ENCODE data around the gene STH. TPM values are rescaled to one million over a fixed set of nuclear protein-coding genes. Genes with fewer than 3 reads are reported as not detected.

STH gene
- polyA plus RNA-seq, 1 experiment: not detected

DNA sequence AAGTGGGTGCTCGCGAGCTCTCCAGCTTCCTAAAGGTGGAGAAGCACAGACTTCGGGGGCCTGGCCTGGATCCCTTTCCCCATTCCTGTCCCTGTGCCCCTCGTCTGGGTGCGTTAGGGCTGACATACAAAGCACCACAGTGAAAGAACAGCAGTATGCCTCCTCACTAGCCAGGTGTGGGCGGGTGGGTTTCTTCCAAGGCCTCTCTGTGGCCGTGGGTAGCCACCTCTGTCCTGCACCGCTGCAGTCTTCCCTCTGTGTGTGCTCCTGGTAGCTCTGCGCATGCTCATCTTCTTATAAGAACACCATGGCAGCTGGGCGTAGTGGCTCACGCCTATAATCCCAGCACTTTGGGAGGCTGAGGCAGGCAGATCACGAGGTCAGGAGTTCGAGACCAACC lies 1.9 kb upstream of the STH start:
- Histone ChIP-seq H3K4me3 (ENCODE audit: low read depth, low read length) (no peak overlapping the region), H3K27ac (ENCODE audit: low read depth, low read length) (no peak overlapping the region), H3K9me3 (ENCODE audit: control insufficient read depth, insufficient read depth, low read length) (no peaks in the 10 kb centered on the region), H3K27me3 (ENCODE audit: control insufficient read depth, insufficient read depth, low read length) (peaks cover 13% of the 10 kb centered on the region)
- CTCF ChIA-PET: no interaction called here
- TF ChIP-seq, protein P1, sequence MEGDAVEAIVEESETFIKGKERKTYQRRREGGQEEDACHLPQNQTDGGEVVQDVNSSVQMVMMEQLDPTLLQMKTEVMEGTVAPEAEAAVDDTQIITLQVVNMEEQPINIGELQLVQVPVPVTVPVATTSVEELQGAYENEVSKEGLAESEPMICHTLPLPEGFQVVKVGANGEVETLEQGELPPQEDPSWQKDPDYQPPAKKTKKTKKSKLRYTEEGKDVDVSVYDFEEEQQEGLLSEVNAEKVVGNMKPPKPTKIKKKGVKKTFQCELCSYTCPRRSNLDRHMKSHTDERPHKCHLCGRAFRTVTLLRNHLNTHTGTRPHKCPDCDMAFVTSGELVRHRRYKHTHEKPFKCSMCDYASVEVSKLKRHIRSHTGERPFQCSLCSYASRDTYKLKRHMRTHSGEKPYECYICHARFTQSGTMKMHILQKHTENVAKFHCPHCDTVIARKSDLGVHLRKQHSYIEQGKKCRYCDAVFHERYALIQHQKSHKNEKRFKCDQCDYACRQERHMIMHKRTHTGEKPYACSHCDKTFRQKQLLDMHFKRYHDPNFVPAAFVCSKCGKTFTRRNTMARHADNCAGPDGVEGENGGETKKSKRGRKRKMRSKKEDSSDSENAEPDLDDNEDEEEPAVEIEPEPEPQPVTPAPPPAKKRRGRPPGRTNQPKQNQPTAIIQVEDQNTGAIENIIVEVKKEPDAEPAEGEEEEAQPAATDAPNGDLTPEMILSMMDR (IDR thresholded peaks at IDR 0.05; ENCODE audit: low read depth, low read length): no peak
- no peak for DNase-seq (ENCODE audit: low read depth, low spot score)
- POLR2A ChIA-PET: no interaction called here

DNA sequence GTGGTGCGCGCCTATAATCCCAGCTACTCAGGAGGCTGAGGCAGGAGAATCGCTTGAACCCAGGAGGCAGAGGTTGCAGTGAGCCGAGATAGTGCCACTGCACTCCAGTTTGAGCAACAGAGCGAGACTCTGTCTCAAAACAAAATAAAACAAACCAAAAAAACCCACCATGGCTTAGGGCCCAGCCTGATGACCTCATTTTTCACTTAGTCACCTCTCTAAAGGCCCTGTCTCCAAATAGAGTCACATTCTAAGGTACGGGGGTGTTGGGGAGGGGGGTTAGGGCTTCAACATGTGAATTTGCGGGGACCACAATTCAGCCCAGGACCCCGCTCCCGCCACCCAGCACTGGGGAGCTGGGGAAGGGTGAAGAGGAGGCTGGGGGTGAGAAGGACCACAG lies 1.4 kb upstream of the STH start:
- POLR2A ChIA-PET: no interaction called here
- TF ChIP-seq, protein P1 (IDR thresholded peaks at IDR 0.05; ENCODE audit: low read depth, low read length): no peak

DNA sequence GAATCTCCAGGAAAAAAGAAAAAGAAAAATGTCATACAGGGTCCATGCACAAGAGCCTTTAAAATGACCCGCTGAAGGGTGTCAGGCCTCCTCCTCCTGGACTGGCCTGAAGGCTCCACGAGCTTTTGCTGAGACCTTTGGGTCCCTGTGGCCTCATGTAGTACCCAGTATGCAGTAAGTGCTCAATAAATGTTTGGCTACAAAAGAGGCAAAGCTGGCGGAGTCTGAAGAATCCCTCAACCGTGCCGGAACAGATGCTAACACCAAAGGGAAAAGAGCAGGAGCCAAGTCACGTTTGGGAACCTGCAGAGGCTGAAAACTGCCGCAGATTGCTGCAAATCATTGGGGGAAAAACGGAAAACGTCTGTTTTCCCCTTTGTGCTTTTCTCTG lies 845 bp downstream of the STH start:
- ChIA-PET CTCF (interaction anchor here (1.7 to 5.7 kb wide), 2 partner anchors 211 to 261 kb away, joined by 5 to 116 read pairs; no protein-coding TSS in a partner anchor), POLR2A (no interaction called here)
- TF ChIP-seq, protein P1 (IDR thresholded peaks at IDR 0.05; ENCODE audit: low read depth, low read length): no peak
- no peak for DNase-seq (ENCODE audit: low read depth, low spot score)
- Histone ChIP-seq H3K4me3 (ENCODE audit: low read depth, low read length) (no peak overlapping the region), H3K27me3 (ENCODE audit: control insufficient read depth, insufficient read depth, low read length) (peaks cover 13% of the 10 kb centered on the region), H3K27ac (ENCODE audit: low read depth, low read length) (no peak overlapping the region), H3K9me3 (ENCODE audit: control insufficient read depth, insufficient read depth, low read length) (no peaks in the 10 kb centered on the region; the same call in 1 of the 2 replicates)

More for the DNA sequence above, 1.4 kb upstream of the STH start:
- H3K27me3 ChIP-seq (ENCODE audit: control insufficient read depth, insufficient read depth, low read length): peaks cover 13% of the 10 kb centered on the region
- no peak overlapping the region for H3K4me3 ChIP-seq (ENCODE audit: low read depth, low read length)
- no peak overlapping the region for H3K27ac ChIP-seq (ENCODE audit: low read depth, low read length)
- CTCF ChIA-PET: interaction anchor here (1.0 to 1.1 kb wide), 2 partner anchors 49 to 215 kb away, joined by 3 to 7 read pairs; no protein-coding TSS in a partner anchor
- no peaks in the 10 kb centered on the region for H3K9me3 ChIP-seq (ENCODE audit: control insufficient read depth, insufficient read depth, low read length)
- no peak for DNase-seq (ENCODE audit: low read depth, low spot score)

DNA sequence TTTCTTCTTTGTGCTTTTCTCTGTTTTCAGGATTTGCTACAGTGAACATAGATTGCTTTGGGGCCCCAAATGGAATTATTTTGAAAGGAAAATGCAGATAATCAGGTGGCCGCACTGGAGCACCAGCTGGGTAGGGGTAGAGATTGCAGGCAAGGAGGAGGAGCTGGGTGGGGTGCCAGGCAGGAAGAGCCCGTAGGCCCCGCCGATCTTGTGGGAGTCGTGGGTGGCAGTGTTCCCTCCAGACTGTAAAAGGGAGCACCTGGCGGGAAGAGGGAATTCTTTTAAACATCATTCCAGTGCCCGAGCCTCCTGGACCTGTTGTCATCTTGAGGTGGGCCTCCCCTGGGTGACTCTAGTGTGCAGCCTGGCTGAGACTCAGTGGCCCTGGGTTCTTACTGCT lies 1.2 kb downstream of the STH start:
- Histone ChIP-seq H3K27ac (ENCODE audit: low read depth, low read length) (no peak overlapping the region), H3K4me3 (ENCODE audit: low read depth, low read length) (no peak overlapping the region), H3K9me3 (ENCODE audit: control insufficient read depth, insufficient read depth, low read length) (no peaks in the 10 kb centered on the region; the same call in 1 of the 2 replicates), H3K27me3 (ENCODE audit: control insufficient read depth, insufficient read depth, low read length) (peaks cover 13% of the 10 kb centered on the region)
- ChIA-PET POLR2A (no interaction called here), CTCF (interaction anchor here (1.7 to 5.7 kb wide), 3 partner anchors 211 to 286 kb away, joined by 5 to 116 read pairs (median 29); no protein-coding TSS in a partner anchor)
- TF ChIP-seq, protein P1 (IDR thresholded peaks at IDR 0.05; ENCODE audit: low read depth, low read length): no peak
- no peak for DNase-seq (ENCODE audit: low read depth, low spot score)

DNA sequence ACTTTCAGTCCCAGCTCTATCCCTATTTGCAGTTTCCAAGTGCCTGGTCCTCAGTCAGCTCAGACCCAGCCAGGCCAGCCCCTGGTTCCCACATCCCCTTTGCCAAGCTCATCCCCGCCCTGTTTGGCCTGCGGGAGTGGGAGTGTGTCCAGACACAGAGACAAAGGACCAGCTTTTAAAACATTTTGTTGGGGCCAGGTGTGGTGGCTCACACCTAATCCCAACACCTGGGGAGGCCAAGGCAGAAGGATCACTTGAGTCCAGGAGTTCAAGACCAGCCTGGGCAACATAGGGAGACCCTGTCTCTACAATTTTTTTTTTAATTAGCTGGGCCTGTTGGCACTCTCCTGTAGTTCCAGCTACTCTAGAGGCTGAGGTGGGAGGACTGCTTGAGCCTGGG lies 1.7 kb downstream of the STH start:
- peaks cover 12% of the 10 kb centered on the region for H3K27me3 ChIP-seq (ENCODE audit: control insufficient read depth, insufficient read depth, low read length)
- H3K9me3 ChIP-seq (ENCODE audit: control insufficient read depth, insufficient read depth, low read length): no peaks in the 10 kb centered on the region; the same call in 1 of the 2 replicates
- CTCF ChIA-PET: interaction anchor here (1.1 to 5.7 kb wide), 5 partner anchors 62 to 286 kb away, joined by 3 to 116 read pairs (median 7); partner anchors contain the start of gene KANSL1
- H3K27ac ChIP-seq (ENCODE audit: low read depth, low read length): no peak overlapping the region
- H3K4me3 ChIP-seq (ENCODE audit: low read depth, low read length): no peak overlapping the region
- TF ChIP-seq, protein P1 (IDR thresholded peaks at IDR 0.05; ENCODE audit: low read depth, low read length): no peak
- POLR2A ChIA-PET: no interaction called here
- DNase-seq (ENCODE audit: low read depth, low spot score): no peak

All from AG04450 (cell line).